Heart left ventricle (tissue), 13 donors: Measurements from ENCODE around the gene MGLL.

Source experiments
- CTCF ChIP-seq, 12 donors: fragments of 200-600 bp; sonication (generic) in 4 of 12; IDR thresholded peaks; one replicate each; pipeline versions ENCODE4 v1.5.0 to v1.8.0; 2018 to 2022; ENCODE audit warnings: antibody characterized with exemption in 12 of 12, mild to moderate bottlenecking in 5 of 12
- POLR2A ChIP-seq, 2 donors: fragments of 450-650 bp; IDR thresholded peaks; one replicate each; pipeline ENCODE4 v1.6.1; 2017; ENCODE audit warnings: antibody characterized with exemption in 2 of 2, mild to moderate bottlenecking in 2 of 2, moderate library complexity in 2 of 2
- donor health status: ischemic (EF 13 %, LVEDD 7.1; RV severe dilation, severe dysfunction).
- donor health status: DM: no; HTN: yes; CAD: no.
- donor health status: DM: no; HTN: no; CAD: no.
- donor health status: ischemic (EF 25% LVEDD 6.9; RV normal size, moderate dysfunction).
- donor health status: ischemic (EF 25% LVEDD 5.7; RV mildly dilated, moderate dysfunction).
- donor health status: ischemic (EF 35%, LVEDD 5.7; RV mildly dilated, moderate dysfunction).
- donor health status: nonischemic (EF 11% LVEDD 7.7; RV severe dilation, severe dysfunction).
- donor health status: DM: yes; HTN: yes; CAD: no.
- donor health status: PGD.
- donor health status: ischemic (EF 29% LVEDD 5.4; RV normal size, mild dysfunction).
- donor health status: nonischemic (EF 23%, LVEDD 6.1; RV moderate dilation, normal function).

DNA sequence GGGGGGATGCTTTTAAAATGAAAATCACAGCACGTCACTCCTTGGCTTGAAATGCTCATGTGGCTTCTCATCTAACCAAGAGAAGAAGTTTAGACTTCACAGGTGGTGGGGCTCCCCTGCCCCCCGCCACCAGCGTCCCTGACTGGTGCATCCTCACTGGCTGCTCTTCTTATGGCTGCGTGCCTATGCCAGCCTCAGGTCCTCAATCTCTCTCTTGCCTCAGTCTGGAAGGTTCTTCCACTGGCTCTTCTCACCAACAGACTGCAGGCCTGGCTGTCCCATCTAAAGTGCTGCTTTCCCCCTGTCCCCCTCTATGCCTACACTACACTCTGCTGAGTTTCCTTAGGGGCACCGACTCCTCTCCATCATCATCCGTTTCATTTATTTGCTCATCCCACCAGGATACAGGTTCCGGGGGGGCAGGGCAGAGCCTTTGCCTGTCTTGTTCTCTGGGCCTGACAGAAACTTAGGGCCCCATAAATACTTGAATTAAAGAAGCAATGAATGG, 128.9 kb downstream of the MGLL start:
- TF ChIP-seq CTCF (IDR thresholded peaks at IDR 0.05) = no peak
- TF ChIP-seq POLR2A (IDR thresholded peaks at IDR 0.05) = no peak
